Stimulated activated CD4-positive, alpha-beta T cell treated with anti-CD3 and anti-CD28 coated beads, Interleukin-15, amount 100 ng/mL, for 1 hour (primary cell): ENCODE results near the gene IVNS1ABP.
"Not testable (repeated sequence)": the region's sequence is repeated elsewhere in the genome, so short reads cannot be mapped to it uniquely, and the experiment has no call there.

Experiments
- DNase-seq, 2 donors: peaks; one replicate each; pipeline ENCODE4 v3.0.0-alpha.2; 2020; ENCODE audit warnings: low read depth in 1 of 2, low spot score in 1 of 2

IVNS1ABP gene

GRCh38 chr1:185317034-185317885 lies at the start of gene IVNS1ABP:
TSS of gene IVNS1ABP (minus strand) at chr1:185317243. CDS start at chr1:185309493, 7,750 bp downstream.
- peak; percentile 87 to 89 for DNase-seq

- no peak for DNase-seq
These were observed 48.9 kb upstream of the IVNS1ABP start for GRCh38 chr1:185365951-185366350.

GRCh38 chr1:185364528-185364927 lies 47.5 kb upstream of the IVNS1ABP start:
- DNase-seq, result not testable (repeated sequence)

GRCh38 chr1:185363205-185363604 lies 46.2 kb upstream of the IVNS1ABP start:
- no peak for DNase-seq

DNA sequence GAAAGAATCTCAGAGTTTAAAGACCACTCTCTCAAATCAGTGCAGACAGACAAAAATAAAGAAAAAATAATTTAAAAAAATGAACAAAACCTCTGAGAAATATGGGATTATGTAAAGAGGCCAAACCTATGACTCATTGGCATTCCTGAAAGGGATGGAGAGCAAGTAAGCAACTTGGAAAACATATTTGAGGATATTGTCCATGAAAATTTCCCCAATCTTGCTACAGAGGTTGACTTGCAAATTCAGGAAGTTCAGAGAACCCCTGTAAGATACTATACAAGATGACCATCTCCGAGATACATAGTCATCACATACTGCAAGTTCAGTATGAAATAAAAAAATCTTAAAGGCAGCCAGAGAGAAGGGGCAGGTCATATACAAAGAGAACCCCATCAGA lies 43.7 kb upstream of the IVNS1ABP start:
- no peak for DNase-seq

DNA sequence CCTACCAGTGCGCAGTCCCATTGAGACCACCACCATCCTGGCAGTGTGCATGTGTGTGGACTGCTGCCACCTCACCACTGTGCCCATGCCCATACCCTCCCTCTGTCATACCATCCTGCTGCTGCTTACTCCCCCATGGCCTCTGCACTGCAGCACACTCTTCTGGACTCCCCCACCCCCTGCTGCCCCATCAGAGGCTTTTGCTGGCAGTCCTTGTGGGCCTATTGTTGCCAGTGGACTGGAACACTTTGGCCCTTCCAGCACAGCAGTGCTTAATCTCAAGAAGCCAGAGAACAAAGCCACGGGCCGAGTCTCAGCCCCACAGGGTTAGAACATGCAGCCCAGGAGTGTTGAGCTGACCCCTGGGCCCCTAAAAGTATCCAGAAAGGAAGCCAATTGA lies 41.9 kb upstream of the IVNS1ABP start:
- no peak for DNase-seq

GRCh38 chr1:185355947-185356346 lies 38.9 kb upstream of the IVNS1ABP start:
- no peak for DNase-seq

DNA sequence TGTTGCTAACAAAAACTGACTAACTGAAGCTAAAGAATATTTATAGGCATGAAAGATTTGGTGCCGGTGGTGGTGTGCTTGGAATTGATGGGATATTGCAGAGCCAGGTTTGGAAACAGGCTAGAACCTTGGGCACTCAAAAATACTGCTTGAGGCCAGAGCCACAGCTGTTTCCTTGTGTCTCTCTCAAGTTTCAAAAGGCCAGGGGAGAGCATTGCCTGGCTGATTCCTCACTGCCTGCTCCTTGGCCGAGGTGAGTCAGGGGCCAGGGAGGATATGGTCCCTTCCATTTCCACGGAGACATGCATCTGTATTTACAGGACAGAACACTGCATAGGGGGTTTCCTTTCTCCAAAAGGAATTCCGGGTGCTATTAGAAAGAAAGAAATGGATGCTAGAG lies 36.1 kb upstream of the IVNS1ABP start:
- DNase-seq, result no peak

- no peak for DNase-seq
These were observed 34.9 kb upstream of the IVNS1ABP start for GRCh38 chr1:185351734-185352466.

DNA sequence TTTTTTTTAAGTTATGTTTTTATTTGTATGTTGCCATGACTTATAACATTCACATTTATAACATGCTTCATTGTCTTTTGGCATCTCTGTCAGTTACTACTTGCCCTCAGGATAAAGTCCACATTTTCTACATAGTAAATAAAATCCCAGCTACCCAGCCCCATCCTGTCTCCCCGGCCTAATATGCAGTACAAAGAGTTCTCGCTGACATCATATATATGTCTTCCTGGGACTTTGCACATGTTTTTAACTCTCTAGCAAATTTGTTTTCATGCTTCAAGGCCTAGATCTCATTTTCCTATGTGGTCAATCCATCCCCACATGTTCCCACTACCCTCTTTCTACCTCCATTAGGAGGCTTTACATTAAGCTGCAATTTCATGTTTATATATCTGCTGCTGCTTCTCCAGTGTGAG lies 33.0 kb upstream of the IVNS1ABP start:
- no peak for DNase-seq

- DNase-seq, result no peak
These were observed 32.5 kb upstream of the IVNS1ABP start for GRCh38 chr1:185349556-185349955.

DNA sequence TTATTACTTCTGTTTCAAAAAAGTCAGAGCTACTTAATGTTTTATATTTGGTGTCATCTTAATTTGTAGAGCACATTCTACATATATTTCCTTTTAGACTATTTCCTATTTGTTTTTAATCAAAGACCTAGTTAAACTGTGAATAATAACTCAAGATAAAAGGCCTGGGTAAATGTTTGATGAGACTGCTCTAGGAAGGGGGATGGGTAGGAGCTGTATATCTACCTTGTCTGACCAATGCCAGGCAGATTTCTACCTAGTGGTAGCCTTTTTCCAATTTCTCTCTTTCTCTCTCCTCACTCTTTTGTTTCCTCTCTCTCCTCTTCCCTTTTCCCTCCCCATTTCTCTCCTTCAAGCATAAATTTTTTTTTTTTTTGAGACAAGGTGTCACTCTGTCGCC lies 31.9 kb upstream of the IVNS1ABP start:
- DNase-seq, result no peak

GRCh38 chr1:185348296-185348695 lies 31.3 kb upstream of the IVNS1ABP start:
- DNase-seq, result no peak

DNA sequence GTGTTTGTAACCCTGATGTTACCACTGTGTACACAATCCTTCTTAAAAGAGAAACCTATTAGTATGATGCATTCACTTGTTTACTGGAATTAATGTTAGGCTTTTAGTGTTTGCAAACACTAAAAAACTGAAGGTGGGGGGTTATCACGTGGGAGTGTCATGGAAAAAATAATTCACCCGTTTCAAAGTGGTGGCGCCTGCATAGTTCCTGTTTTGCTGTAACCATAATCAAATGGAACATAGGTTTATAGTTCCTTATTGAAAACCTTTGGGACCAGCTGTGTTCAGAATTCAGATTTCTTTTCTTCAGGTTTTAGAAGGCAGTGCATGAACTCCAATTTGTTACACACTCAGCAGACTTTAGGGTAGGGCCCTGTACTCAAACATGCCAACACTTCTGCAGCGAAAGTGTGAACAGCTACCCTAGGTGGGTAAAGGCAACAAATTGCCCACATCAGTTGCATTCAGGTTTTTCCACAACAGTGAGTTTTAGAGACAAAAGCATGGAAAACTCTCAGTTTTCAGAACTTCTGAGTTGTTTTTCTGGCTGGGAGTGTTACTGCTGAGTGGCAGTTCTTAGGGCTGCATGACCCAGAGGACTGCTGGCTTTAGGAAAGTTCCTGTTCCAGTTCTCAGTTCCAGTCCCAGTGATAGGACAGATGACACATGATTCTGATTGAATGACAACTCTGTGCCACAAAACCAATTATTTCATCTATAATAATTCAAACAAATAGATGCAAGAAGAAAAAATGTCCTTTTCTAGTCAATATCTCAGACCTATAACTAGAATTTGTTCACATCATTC lies 29.1 kb upstream of the IVNS1ABP start:
- no peak for DNase-seq

GRCh38 chr1:185343306-185343705 lies 26.3 kb upstream of the IVNS1ABP start:
- no peak for DNase-seq

DNA sequence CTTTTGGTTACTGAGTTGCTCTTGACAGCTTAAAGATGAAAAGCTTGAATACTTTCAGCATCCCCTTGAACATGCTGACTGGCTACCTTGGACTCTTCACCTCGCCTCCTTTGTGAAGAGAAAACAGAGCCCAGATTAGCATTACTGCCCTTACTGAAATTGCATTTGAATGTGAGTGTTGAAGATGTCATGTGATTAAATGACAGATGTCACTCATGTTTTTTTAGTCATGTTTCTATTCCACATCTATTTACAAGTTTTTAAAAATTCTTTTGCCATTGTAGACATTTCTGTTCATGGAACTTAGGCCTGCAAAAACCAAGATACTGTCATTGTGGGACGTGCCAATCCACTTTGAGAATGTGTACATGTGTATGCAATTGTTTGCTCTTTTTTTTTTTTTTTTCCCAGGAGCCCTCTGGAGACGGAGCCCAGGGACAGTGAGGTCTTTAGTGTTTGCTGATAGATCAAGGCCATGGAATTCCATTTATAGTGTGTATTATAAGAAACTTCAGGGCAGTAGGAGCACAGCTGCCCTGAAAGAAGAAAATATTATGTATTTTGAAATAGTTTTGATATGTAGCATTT lies 25.7 kb upstream of the IVNS1ABP start:
- no peak for DNase-seq

- DNase-seq, result no peak
These were observed 25.0 kb upstream of the IVNS1ABP start for GRCh38 chr1:185342017-185342416.

DNA sequence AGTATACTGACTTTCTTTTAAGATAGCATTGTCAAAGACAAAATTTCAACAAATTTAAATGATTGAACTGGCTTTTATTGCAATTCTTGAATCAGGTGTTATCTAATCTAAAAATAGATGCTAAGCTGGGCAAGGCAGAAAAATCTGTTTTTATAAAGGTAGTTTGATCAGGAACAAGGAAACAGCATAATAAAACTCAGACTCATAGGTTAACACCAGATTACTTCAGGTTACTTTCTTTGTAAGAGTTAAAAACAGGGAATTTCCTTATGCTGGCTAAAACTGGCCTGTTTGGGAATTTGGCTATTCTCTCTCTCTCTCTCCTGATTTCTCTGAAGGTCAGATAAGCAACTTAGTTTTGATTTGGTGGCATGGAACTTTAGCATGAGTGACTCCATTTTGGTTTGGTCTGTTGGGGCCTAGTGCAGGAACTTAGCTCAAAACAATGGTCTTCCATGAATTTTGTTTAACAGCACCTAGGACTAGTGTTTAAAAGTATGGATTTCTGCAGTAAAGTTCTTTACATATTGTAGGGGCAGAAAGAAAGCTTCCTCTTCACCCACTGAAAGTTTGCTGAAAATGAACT lies 24.2 kb upstream of the IVNS1ABP start:
- DNase-seq, result no peak

DNA sequence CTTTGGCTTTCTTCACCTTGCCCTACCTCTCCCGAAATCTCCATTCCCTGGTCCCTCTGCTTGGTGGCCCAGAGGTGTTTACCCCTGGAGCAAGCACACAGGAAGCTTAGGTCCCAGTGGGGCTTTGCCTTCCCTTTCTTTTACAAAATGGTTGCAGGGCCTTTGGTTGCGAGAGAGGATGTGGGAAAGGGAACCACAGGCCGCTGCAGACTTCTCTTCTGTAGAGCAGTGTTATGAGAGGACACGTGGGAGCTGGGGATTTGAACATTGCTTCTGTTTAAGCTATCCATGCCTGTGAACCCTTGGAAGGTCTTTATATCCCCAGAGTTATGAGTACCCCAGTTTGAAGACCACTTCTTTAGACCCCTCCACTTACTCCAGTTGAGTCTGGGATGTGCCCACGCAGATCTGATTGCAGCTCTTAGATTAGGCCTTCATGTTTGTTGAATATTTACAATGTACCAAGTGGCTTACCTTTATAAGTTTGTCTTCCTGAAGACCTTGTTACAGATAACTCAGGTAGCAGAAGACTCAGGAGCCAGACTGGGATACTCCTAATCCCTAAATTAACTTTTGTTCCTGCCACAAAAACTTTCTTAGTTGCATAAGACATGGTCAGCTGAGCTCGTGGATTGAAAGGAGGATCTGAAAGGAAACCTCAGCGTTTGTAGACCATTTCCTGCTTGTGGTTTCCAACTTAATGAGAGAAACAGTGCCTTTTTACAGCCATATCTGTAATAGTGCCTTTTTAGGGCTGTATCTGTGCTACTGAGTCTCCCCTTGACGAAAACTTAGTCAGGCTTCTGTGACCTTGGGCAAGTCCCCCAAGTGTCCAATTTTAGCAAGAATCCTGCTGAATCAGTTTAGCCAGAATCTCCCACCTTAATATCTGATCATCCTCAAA lies 21.9 kb upstream of the IVNS1ABP start:
- DNase-seq, result no peak

- DNase-seq, result no peak
These were observed 20.2 kb upstream of the IVNS1ABP start for GRCh38 chr1:185337246-185337645.
